Activated CD8-positive, alpha-beta memory T cell treated with anti-CD3 and anti-CD28 coated beads, Interleukin-2, amount 50 U/mL, for 24 hours (primary cell): ENCODE results near the gene CCDC116.

Source experiments
- DNase-seq: peaks from one replicate; pipeline ENCODE4 v3.0.0-alpha.2; 2020; ENCODE audit errors: extremely low read depth

Gene CCDC116

GRCh38 chr22:21681566-21682370 is 49.2 kb downstream of the CCDC116 start:
- DNase-seq, result no peak

- no peak for DNase-seq
Observed at GRCh38 chr22:21682385-21683175, 50.0 kb downstream of the CCDC116 start.

GRCh38 chr22:21683401-21683811 is 50.8 kb downstream of the CCDC116 start:
- no peak for DNase-seq

DNA sequence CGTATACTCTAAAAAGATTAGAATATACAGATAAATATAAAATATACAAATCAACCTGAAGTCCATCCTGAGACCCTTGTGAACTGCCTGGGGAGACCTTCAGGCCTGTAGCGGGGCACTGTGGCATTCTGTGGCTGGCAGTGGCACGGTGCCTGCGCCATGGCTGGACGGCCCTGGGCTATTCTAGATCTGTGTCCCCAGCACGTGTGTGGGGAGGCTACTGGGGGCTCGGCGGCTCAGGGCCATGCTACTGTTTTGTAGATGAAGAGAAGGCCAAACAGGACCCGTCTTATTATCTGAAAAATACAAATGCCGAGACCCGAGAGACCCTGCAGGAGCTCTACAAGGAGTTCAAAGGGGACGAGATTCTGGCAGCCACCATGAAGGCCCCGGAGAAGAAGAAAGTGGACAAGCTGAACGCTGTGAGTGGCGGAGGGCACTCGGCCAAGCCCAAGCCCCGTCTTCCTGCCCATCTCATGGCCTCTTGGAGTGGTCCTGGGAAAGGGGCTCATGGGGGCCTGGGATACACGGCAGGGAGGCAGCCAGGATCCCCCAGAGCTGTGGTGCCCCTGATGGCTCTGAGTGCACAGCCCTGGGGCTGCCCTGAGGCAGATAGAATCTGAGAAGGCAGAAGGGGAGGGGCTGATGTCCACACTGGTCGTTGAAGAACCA is 52.1 kb downstream of the CCDC116 start:
- DNase-seq, result no peak

- no peak for DNase-seq
Observed at GRCh38 chr22:21685164-21685513, 52.6 kb downstream of the CCDC116 start.

DNA sequence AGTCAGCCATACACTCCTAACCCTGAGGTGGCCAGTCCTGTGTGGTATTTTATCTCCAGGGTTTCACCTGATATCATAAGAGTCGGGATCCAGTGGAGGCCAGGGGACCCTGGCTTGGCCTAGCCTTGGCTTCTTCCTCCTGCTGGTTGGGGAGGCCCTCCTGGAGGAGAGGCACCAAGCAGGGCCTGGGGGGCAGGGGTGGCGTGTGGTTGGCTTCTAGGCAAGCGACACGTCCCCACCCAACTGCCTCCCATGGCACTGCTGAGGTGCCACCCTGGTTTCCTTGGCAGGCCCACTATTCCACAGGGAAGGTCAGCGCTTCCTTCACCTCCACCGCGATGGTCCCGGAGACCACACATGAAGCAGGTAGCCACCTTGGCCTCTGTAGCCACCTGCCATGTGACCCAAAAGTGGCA is 53.6 kb downstream of the CCDC116 start:
- DNase-seq, result no peak
